GM23248 (cell line): ENCODE results near the gene PDE2A. TPM values are rescaled to one million over a fixed set of nuclear protein-coding genes. Genes with fewer than 3 reads are reported as not detected.

Source experiments
- DNase-seq: peaks from one replicate; pipeline ENCODE4 v3.0.0-alpha.2; 2015
- H2AFZ ChIP-seq: fragments of 200-600 bp; sonication (generic); 2 replicates; pipeline ENCODE4 v1.6.1; 2016; ENCODE audit warnings: antibody characterized with exemption
- H3F3A ChIP-seq: fragments of 200-600 bp; sonication (generic); 2 replicates; pipeline ENCODE4 v1.6.1; 2016; ENCODE audit warnings: mild to moderate bottlenecking, antibody characterized with exemption, mixed run types; ENCODE audit not compliant: insufficient read depth
- H3K27ac ChIP-seq: fragments of 200-600 bp; sonication (generic); 2 replicates; pipeline ENCODE4 v1.5.1; 2016; ENCODE audit warnings: mild to moderate bottlenecking
- H3K27me3 ChIP-seq: fragments of 200-600 bp; sonication (generic); replicated peaks from 2 replicates; pipeline ENCODE4 v1.6.1; 2016; ENCODE audit warnings: mild to moderate bottlenecking; ENCODE audit not compliant: insufficient read depth
- H3K36me3 ChIP-seq: fragments of 200-600 bp; sonication (generic); 2 replicates; pipeline ENCODE4 v1.6.1; 2016; ENCODE audit warnings: low read depth, mild to moderate bottlenecking
- H3K4me1 ChIP-seq: fragments of 200-600 bp; sonication (generic); 2 replicates; pipeline ENCODE4 v1.6.1; 2016; ENCODE audit warnings: mild to moderate bottlenecking; ENCODE audit not compliant: insufficient read depth
- H3K4me2 ChIP-seq: fragments of 200-600 bp; sonication (generic); one replicate; pipeline ENCODE4 v1.6.1; 2016; ENCODE audit warnings: mild to moderate bottlenecking; ENCODE audit not compliant: unreplicated experiment
- H3K4me3 ChIP-seq: fragments of 200-600 bp; sonication (generic); 2 replicates; pipeline ENCODE4 v1.5.1; 2016; ENCODE audit warnings: mild to moderate bottlenecking
- H3K79me2 ChIP-seq: fragments of 200-600 bp; sonication (generic); 2 replicates; pipeline ENCODE4 v1.6.1; 2016; ENCODE audit warnings: mild to moderate bottlenecking; ENCODE audit not compliant: insufficient read depth
- H3K9ac ChIP-seq: fragments of 200-600 bp; sonication (generic); 2 replicates; pipeline ENCODE4 v1.6.1; 2016; ENCODE audit warnings: mild to moderate bottlenecking
- H3K9me2 ChIP-seq: fragments of 200-600 bp; sonication (generic); 2 replicates; pipeline ENCODE4 v1.6.1; 2016; ENCODE audit warnings: mixed run types, mild to moderate bottlenecking, moderate library complexity; ENCODE audit not compliant: insufficient read depth
- H3K9me3 ChIP-seq: fragments of 200-600 bp; sonication (generic); one replicate; pipeline ENCODE4 v1.6.1; 2017; ENCODE audit warnings: low read depth
- H4K20me1 ChIP-seq: fragments of 200-600 bp; sonication (generic); 2 replicates; pipeline ENCODE4 v1.6.0; 2016; ENCODE audit not compliant: insufficient read depth
- EZH2 ChIP-seq: fragments of 200-600 bp; sonication (generic); IDR thresholded peaks from 2 replicates; pipeline ENCODE4 v1.6.1; 2018; ENCODE audit warnings: antibody characterized with exemption, mild to moderate bottlenecking; ENCODE audit not compliant: insufficient read depth, poor library complexity, severe bottlenecking
- EZH2phosphoT487 ChIP-seq: fragments of 200-600 bp; sonication (generic); IDR thresholded peaks from 2 replicates; pipeline ENCODE4 v1.6.1; 2018; ENCODE audit warnings: antibody characterized with exemption, moderate library complexity, mild to moderate bottlenecking, low read depth; ENCODE audit not compliant: insufficient read depth
- WGBS, 2 experiments: methylation state at CpG; one replicate each; pipeline ENCODE4 v1.1.6; 2015 to 2017; ENCODE audit warnings: low lambda C conversion rate in 2 of 2, low coverage in 1 of 2; ENCODE audit errors: missing lambda C conversion rate in 2 of 2; 5-methylcytosine and 5-hydroxymethylcytosine counted together
- in situ Hi-C: fragments of 300-500 bp; cut with MboI; formaldehyde crosslinking; loops from 2 replicates; pipeline ENCODE4 v1.15.0; 2020
- polyA plus RNA-seq: library from polyadenylated mRNA; unstranded; fragments of >200 nt; fragmentation: Nextera tagmentation; extraction: Ambion mirVana; gene quantifications from 2 replicates; pipeline ENCODE4 v1.2.1, GENCODE V29; 2016
- total RNA-seq: library from RNA; depleted of rRNA; stranded (reverse); fragments of >200 nt; shearing (Covaris generic); gene quantifications from 2 replicates; pipeline ENCODE4 v1.2.3, GENCODE V29; 2014

Gene PDE2A
- total and polyA plus RNA-seq, 2 experiments from 2014 or later, result 1.0 to 2.3 TPM

DNA sequence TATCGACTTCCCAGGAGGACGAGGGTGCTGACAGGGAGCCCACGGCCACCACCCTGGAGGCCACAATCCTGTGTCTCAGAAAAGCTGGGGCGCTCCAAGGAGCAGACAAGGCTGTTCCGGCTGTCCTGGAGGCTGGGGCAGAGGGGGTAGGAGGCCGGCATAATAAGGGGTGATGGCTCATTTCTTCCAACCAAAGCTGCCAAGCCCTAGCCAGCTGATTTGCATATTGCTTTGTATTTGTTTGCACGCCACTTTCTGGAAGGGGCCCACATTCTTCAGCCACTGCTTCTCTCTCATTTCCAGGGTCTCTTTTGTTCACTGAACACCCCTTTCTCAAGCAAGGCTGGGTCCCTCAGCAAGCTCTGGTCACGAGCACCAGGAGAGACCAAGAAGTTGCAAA, 4.7 kb downstream of the PDE2A start:
- Histone ChIP-seq H3K27me3 (peaks cover 43% of the 10 kb centered on the region), H3K36me3 (no peaks in the 10 kb centered on the region), H4K20me1 (no peaks in the 10 kb centered on the region), H3K4me2 (no peak overlapping the region), H3K4me1 (no peaks in the 10 kb centered on the region), H3K4me3 (no peak overlapping the region), H3K9ac (no peak overlapping the region), H3K9me2 (no peaks in the 10 kb centered on the region), H3K9me3 (no peaks in the 10 kb centered on the region), H2AFZ (no peak overlapping the region), H3K79me2 (no peaks in the 10 kb centered on the region), H3F3A (no peaks in the 10 kb centered on the region), H3K27ac (no peak overlapping the region)
- TF ChIP-seq EZH2phosphoT487, result no peak
- peak; percentile 20 for DNase-seq
- in situ Hi-C loops, result no loop called here
- 39 to 46% methylated on average over 8 of the region's 8 CpGs for WGBS, 2 experiments

DNA sequence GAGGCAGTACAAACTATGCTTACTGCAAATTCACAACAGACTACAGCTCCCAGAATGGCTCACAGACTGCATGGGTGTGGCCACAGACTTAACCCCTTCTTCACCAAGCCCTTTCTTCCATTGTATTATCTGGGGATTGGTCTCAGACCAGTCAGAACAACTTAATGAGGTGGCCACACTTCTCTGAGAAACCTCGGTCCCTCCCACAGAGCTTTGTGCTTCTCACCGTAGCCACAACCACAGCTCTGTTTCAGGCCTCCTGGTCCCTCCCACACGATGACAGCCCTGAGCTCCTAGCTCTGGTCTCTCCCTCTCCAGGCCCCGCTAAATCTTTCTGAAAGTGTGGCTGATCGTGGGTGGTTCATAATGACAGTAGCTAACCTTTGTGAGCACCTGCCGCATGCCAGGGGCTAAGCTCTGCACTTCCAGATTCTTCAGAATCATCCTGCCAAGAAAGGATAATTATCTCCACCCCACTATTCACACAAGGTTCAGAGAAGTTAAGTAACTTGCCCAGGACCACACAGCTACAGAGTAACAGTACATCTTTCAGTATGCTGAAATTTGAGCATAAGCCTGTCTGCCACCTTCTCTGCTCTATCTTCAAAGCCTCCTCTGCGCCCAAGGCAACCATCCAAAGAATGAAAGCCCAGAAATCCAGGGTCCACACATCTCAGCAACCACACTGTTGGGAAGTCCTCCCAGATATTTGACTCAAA, 5.4 kb downstream of the PDE2A start:
- Histone ChIP-seq H3K79me2 (no peaks in the 10 kb centered on the region), H3K9ac (no peak overlapping the region), H3F3A (no peaks in the 10 kb centered on the region), H3K9me2 (no peaks in the 10 kb centered on the region), H2AFZ (no peak overlapping the region), H3K4me1 (no peaks in the 10 kb centered on the region), H4K20me1 (no peaks in the 10 kb centered on the region), H3K36me3 (no peaks in the 10 kb centered on the region), H3K27me3 (peaks cover 40% of the 10 kb centered on the region), H3K4me3 (no peak overlapping the region), H3K27ac (no peak overlapping the region), H3K4me2 (no peak overlapping the region), H3K9me3 (no peaks in the 10 kb centered on the region)
- TF ChIP-seq EZH2, result no peak
- TF ChIP-seq EZH2phosphoT487, result no peak
- WGBS, 2 experiments, result 41 to 44% methylated on average over 7 of the region's 7 CpGs
- DNase-seq, result no peak
- in situ Hi-C loops, result no loop called here

GRCh38 chr11:72665911-72666472, 8.2 kb downstream of the PDE2A start:
- H3K4me1 ChIP-seq, result no peaks in the 10 kb centered on the region
- TF ChIP-seq EZH2phosphoT487, result no peak
- TF ChIP-seq EZH2, result no peak
- no peak overlapping the region for H3K27ac ChIP-seq
- no peak overlapping the region for H2AFZ ChIP-seq
- no peak overlapping the region for H3K9ac ChIP-seq
- H3K4me3 ChIP-seq, result no peak overlapping the region
- H3K79me2 ChIP-seq, result no peaks in the 10 kb centered on the region
- no peaks in the 10 kb centered on the region for H4K20me1 ChIP-seq
- DNase-seq, result no peak
- H3K36me3 ChIP-seq, result no peaks in the 10 kb centered on the region
- WGBS, 2 experiments, result 25 to 35% methylated on average over 6 of the region's 6 CpGs
- H3K27me3 ChIP-seq, result peaks cover 28% of the 10 kb centered on the region
- in situ Hi-C loops, result no loop called here
- no peaks in the 10 kb centered on the region for H3K9me3 ChIP-seq
- H3K9me2 ChIP-seq, result no peaks in the 10 kb centered on the region
- no peak overlapping the region for H3K4me2 ChIP-seq
- H3F3A ChIP-seq, result no peaks in the 10 kb centered on the region

DNA sequence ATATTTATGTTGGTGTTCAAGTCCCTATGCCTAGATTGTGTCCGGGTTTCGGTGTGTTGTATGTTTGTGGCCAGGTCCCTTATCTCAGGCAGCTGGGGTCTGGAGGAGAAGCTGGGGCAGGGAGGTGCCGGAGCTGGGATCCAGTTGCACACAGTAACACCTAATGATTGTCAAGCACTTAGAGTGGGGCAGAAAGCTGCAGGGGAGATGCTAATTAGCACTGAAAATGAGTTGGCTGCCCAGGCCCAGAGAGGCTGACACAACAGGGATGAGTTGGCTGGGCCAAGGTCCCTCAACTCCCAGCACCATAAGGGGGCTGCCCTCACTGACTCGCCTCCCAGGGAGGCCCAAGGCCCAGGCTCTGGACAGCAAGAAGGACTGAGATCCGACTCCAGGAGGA, 12.2 kb downstream of the PDE2A start:
- H3K9me3 ChIP-seq, result no peaks in the 10 kb centered on the region
- no peak overlapping the region for H3K4me2 ChIP-seq
- no peaks in the 10 kb centered on the region for H3K9me2 ChIP-seq
- H3K27me3 ChIP-seq, result peaks cover 30% of the 10 kb centered on the region
- no peak overlapping the region for H3K27ac ChIP-seq
- no peaks in the 10 kb centered on the region for H3F3A ChIP-seq
- H3K4me1 ChIP-seq, result no peaks in the 10 kb centered on the region
- TF ChIP-seq EZH2, result no peak
- no peak for TF ChIP-seq EZH2phosphoT487
- DNase-seq, result no peak
- H3K79me2 ChIP-seq, result no peaks in the 10 kb centered on the region
- H3K4me3 ChIP-seq, result no peak overlapping the region
- no peak overlapping the region for H3K9ac ChIP-seq
- no peaks in the 10 kb centered on the region for H3K36me3 ChIP-seq
- WGBS, 2 experiments, result 64 to 68% methylated on average over 5 of the region's 5 CpGs
- in situ Hi-C loops, result no loop called here
- no peaks in the 10 kb centered on the region for H4K20me1 ChIP-seq
- H2AFZ ChIP-seq, result no peak overlapping the region
